Naive thymus-derived CD4-positive, alpha-beta T cell (primary cell): Measurements from ENCODE around the gene PABPN1L. TPM values are rescaled to one million over a fixed set of nuclear protein-coding genes. Genes with fewer than 3 reads are reported as not detected.

ENCODE experiments used
- ATAC-seq: fragments of 150-1000 bp; cut with Tn5 transposase; 2 replicates; pipeline ENCODE4 v1.10.0; 2021; ENCODE audit warnings: mild to moderate bottlenecking, moderate library complexity
- CTCF ChIA-PET: fragments of 350-600 bp; sonication (Branson Sonifier 250); formaldehyde crosslinking; loops from one replicate; lab custom pipeline; 2021; ENCODE audit warnings: antibody characterized with exemption; lab: Charles Lee
- POLR2A ChIA-PET: fragments of 350-600 bp; sonication (Branson Sonifier 250); formaldehyde crosslinking; loops from one replicate; lab custom pipeline; 2021; ENCODE audit warnings: antibody characterized with exemption, inconsistent platforms; lab: Charles Lee
- DNase-seq, 9 donors: peaks; one replicate each; pipeline versions ENCODE4 v3.0.0 to v3.0.0-alpha.2; 2020 to 2022; ENCODE audit warnings: mixed read lengths in 1 of 9
- H3K27ac ChIP-seq: one replicate; pipeline ENCODE4 v1.7.0; 2013; ENCODE audit warnings: mild to moderate bottlenecking, low read depth, low read length, moderate library complexity
- H3K27me3 ChIP-seq, 2 donors: one replicate each; pipeline ENCODE4 v1.7.0; 2013; ENCODE audit warnings: low read length in 2 of 2, mild to moderate bottlenecking in 2 of 2, moderate library complexity in 2 of 2; ENCODE audit not compliant: control insufficient read depth in 2 of 2, insufficient read depth in 2 of 2
- H3K36me3 ChIP-seq, 3 experiments: 1 replicate in 2 of 3; 2 replicates in 1 of 3; pipeline ENCODE4 v1.7.0; 2013; ENCODE audit warnings: low read length in 3 of 3, mild to moderate bottlenecking in 3 of 3, moderate library complexity in 1 of 3; ENCODE audit not compliant: insufficient read depth in 3 of 3, control insufficient read depth in 2 of 3
- H3K4me1 ChIP-seq, 2 donors: one replicate each; pipeline ENCODE4 v1.7.0; 2013; ENCODE audit warnings: low read length in 2 of 2, mild to moderate bottlenecking in 2 of 2, moderate library complexity in 1 of 2; ENCODE audit not compliant: control insufficient read depth in 2 of 2, insufficient read depth in 2 of 2
- H3K4me3 ChIP-seq: 2 replicates; pipeline ENCODE4 v1.7.0; 2013; ENCODE audit warnings: mild to moderate bottlenecking, low read length
- H3K9me3 ChIP-seq, 3 experiments: 1 replicate in 2 of 3; 2 replicates in 1 of 3; pipeline ENCODE4 v1.7.0; 2013; ENCODE audit warnings: low read length in 3 of 3; ENCODE audit not compliant: control insufficient read depth in 2 of 3
- H3K27ac Mint-ChIP-seq, 9 donors: one replicate each; pipeline ENCODE4 v1.8.0; 2020 to 2022; ENCODE audit warnings: mixed read lengths in 9 of 9, mild to moderate bottlenecking in 8 of 9, moderate library complexity in 5 of 9, inconsistent platforms in 2 of 9
- H3K27me3 Mint-ChIP-seq, 5 donors: one replicate each; pipeline ENCODE4 v1.8.0; 2021 to 2022; ENCODE audit warnings: mixed read lengths in 5 of 5, mild to moderate bottlenecking in 1 of 5
- H3K36me3 Mint-ChIP-seq, 5 donors: one replicate each; pipeline ENCODE4 v1.8.0; 2020 to 2022; ENCODE audit warnings: mixed read lengths in 5 of 5, mild to moderate bottlenecking in 3 of 5, inconsistent platforms in 1 of 5
- H3K4me1 Mint-ChIP-seq, 7 donors: one replicate each; pipeline ENCODE4 v1.8.0; 2020 to 2022; ENCODE audit warnings: mixed read lengths in 7 of 7, mild to moderate bottlenecking in 3 of 7, inconsistent platforms in 1 of 7
- H3K4me3 Mint-ChIP-seq, 10 donors: one replicate each; pipeline ENCODE4 v1.8.0; 2020 to 2022; ENCODE audit warnings: mild to moderate bottlenecking in 10 of 10, mixed read lengths in 10 of 10, moderate library complexity in 6 of 10, inconsistent platforms in 2 of 10
- H3K9me3 Mint-ChIP-seq, 11 donors: one replicate each; pipeline ENCODE4 v1.8.0; 2020 to 2022; ENCODE audit warnings: mixed read lengths in 11 of 11, mild to moderate bottlenecking in 4 of 11, inconsistent platforms in 1 of 11, moderate library complexity in 1 of 11
- intact Hi-C, 2 donors: fragments of 100-400 bp; cut with micrococcal nuclease; formaldehyde crosslinking; loops; one replicate each; pipeline ENCODE4 v1.15.1; 2023
- polyA plus RNA-seq, 2 donors: library from polyadenylated mRNA; unstranded; fragments of 300-500 nt; fragmentation: Illumina TruSeq; gene quantifications; one replicate each; pipeline ENCODE4 v1.2.3, GENCODE V29; 2021
- total RNA-seq, 6 experiments: library from RNA in 5 of 6; stranded (reverse) in 5 of 6; gene quantifications; 1 replicate in 5 of 6; 2 replicates in 1 of 6; pipeline ENCODE4 v1.2.3 and lab custom pipeline; 2021 to 2026

PABPN1L gene
- total and polyA plus RNA-seq, 7 experiments from 2014 or later, result not detected

GRCh38 chr16:88856122-88856827, 10.2 kb downstream of the PABPN1L start:
- ATAC-seq (peak; percentile 42), DNase-seq (peak in 7 of 9 donors; percentile 13 to 35 (median 17))
- Histone ChIP-seq H3K27me3 (no peaks in the 10 kb centered on the region), H3K9me3 (no peaks in the 10 kb centered on the region), H3K4me1 (peaks cover 20 to 25% of the 10 kb centered on the region in 2 donors), H3K27ac (peak overlapping the region; percentile 71), H3K4me3 (peak overlapping the region; percentile 98), H3K36me3 (peaks cover 0 to 31% (median 7%) of the 10 kb centered on the region in 3 experiments)
- H3K4me1 Mint-ChIP-seq, result peaks cover 24 to 48% (median 41%) of the 10 kb centered on the region in 7 donors
- peaks cover 0 to 23% (median 3%) of the 10 kb centered on the region in 5 donors for H3K36me3 Mint-ChIP-seq
- intact Hi-C loops, result loop anchor here (2.0 to 10.0 kb wide), 14 partner anchors 53 to 651 kb away; partner anchors contain the start of genes ZC3H18 (in 2 of the 2), CDT1 (in 1 of the 2), MVD (in 1 of the 2) and PIEZO1 (in 1 of the 2)
- H3K9me3 Mint-ChIP-seq, result peaks cover 0 to 3% (median 0%) of the 10 kb centered on the region in 11 donors
- peak overlapping the region; percentile 58 to 100 (median 96) for H3K4me3 Mint-ChIP-seq
- ChIA-PET CTCF (interaction anchor here (1.9 to 2.2 kb wide), 3 partner anchors 44 to 113 kb away, joined by 6 to 15 read pairs (median 9); partner anchors contain the start of gene APRT), POLR2A (interaction anchor here (0.6 to 3.6 kb wide), 19 partner anchors 40 to 906 kb away, joined by 3 to 42 read pairs (median 3); partner anchors contain the start of genes APRT, CTU2, RNF166 and ZC3H18)
- H3K27ac Mint-ChIP-seq, result peak overlapping the region in 8 of 9 donors; percentile 45 to 90 (median 68)
- H3K27me3 Mint-ChIP-seq, result no peaks in the 10 kb centered on the region

GRCh38 chr16:88855736-88856121, 10.7 kb downstream of the PABPN1L start:
- intact Hi-C loops, result loop anchor here (2.0 to 10.0 kb wide), 14 partner anchors 53 to 652 kb away; partner anchors contain the start of genes ZC3H18 (in 2 of the 2), CDT1 (in 1 of the 2), MVD (in 1 of the 2) and PIEZO1 (in 1 of the 2)
- ChIA-PET POLR2A (interaction anchor here (0.6 to 3.6 kb wide), 2 partner anchors 45 to 905 kb away, joined by 3 to 42 read pairs; partner anchors contain the start of gene APRT), CTCF (no interaction called here)
- Mint-ChIP-seq H3K9me3 (peaks cover 0 to 3% (median 0%) of the 10 kb centered on the region in 11 donors), H3K4me3 (peak overlapping the region; percentile 58 to 97 (median 76)), H3K27me3 (no peaks in the 10 kb centered on the region), H3K4me1 (peaks cover 24 to 48% (median 41%) of the 10 kb centered on the region in 7 donors), H3K27ac (peak overlapping the region in 8 of 9 donors; percentile 45 to 90 (median 68)), H3K36me3 (peaks cover 0 to 18% (median 3%) of the 10 kb centered on the region in 5 donors)
- peak in 1 of 9 donors; percentile 8 for DNase-seq
- no peak for ATAC-seq
- Histone ChIP-seq H3K27me3 (no peaks in the 10 kb centered on the region), H3K27ac (peak overlapping the region; percentile 48), H3K4me3 (no peak overlapping the region), H3K4me1 (peaks cover 20 to 25% of the 10 kb centered on the region in 2 donors), H3K9me3 (no peaks in the 10 kb centered on the region), H3K36me3 (peaks cover 0 to 30% (median 7%) of the 10 kb centered on the region in 3 experiments)

- Mint-ChIP-seq H3K4me1 (peaks cover 24 to 48% (median 39%) of the 10 kb centered on the region in 7 donors), H3K4me3 (peak overlapping the region; percentile 58 to 97 (median 72)), H3K9me3 (peaks cover 0 to 3% (median 0%) of the 10 kb centered on the region in 11 donors), H3K27me3 (no peaks in the 10 kb centered on the region), H3K27ac (peak overlapping the region; percentile 36 to 88 (median 70)), H3K36me3 (peaks cover 0 to 16% (median 3%) of the 10 kb centered on the region in 5 donors)
- ATAC-seq (no peak), DNase-seq (no peak)
- intact Hi-C loops, result loop anchor here (5.0 to 10.0 kb wide), 5 partner anchors 87 to 652 kb away; partner anchors contain the start of genes SPG7 (in 1 of the 2) and ZC3H18 (in 1 of the 2)
- CTCF ChIA-PET, result no interaction called here
- peak overlapping the region; percentile 48 for H3K27ac ChIP-seq
- H3K9me3 ChIP-seq, result no peaks in the 10 kb centered on the region
- no peak overlapping the region for H3K4me3 ChIP-seq
- H3K36me3 ChIP-seq, result peaks cover 0 to 30% (median 7%) of the 10 kb centered on the region in 3 experiments
- POLR2A ChIA-PET, result no interaction called here
- H3K27me3 ChIP-seq, result no peaks in the 10 kb centered on the region
- peaks cover 20 to 25% of the 10 kb centered on the region in 2 donors for H3K4me1 ChIP-seq
These were observed 11.3 kb downstream of the PABPN1L start for GRCh38 chr16:88855176-88855575.

- Mint-ChIP-seq H3K27me3 (no peaks in the 10 kb centered on the region), H3K4me3 (peak overlapping the region in 8 of 10 donors; percentile 58 to 97 (median 74)), H3K9me3 (peaks cover 0 to 3% (median 0%) of the 10 kb centered on the region in 11 donors), H3K36me3 (peaks cover 0 to 12% (median 3%) of the 10 kb centered on the region in 5 donors), H3K4me1 (peaks cover 24 to 45% (median 37%) of the 10 kb centered on the region in 7 donors), H3K27ac (peak overlapping the region in 8 of 9 donors; percentile 33 to 88 (median 66))
- CTCF ChIA-PET, result no interaction called here
- H3K4me1 ChIP-seq, result peaks cover 20 to 25% of the 10 kb centered on the region in 2 donors
- peaks cover 0 to 27% (median under 1%) of the 10 kb centered on the region in 3 experiments for H3K36me3 ChIP-seq
- H3K4me3 ChIP-seq, result no peak overlapping the region
- no peak overlapping the region for H3K27ac ChIP-seq
- DNase-seq (peak in 2 of 9 donors; percentile 21 to 31), ATAC-seq (peak; percentile 32)
- no peaks in the 10 kb centered on the region for H3K9me3 ChIP-seq
- POLR2A ChIA-PET, result no interaction called here
- intact Hi-C loops, result loop anchor here (5.0 to 10.0 kb wide), 5 partner anchors 88 to 653 kb away; partner anchors contain the start of genes SPG7 (in 1 of the 2) and ZC3H18 (in 1 of the 2)
- no peaks in the 10 kb centered on the region for H3K27me3 ChIP-seq
These were observed 12.0 kb downstream of the PABPN1L start for GRCh38 chr16:88854306-88855111.

GRCh38 chr16:88853325-88853941, 13.0 kb downstream of the PABPN1L start:
- H3K27ac ChIP-seq, result no peak overlapping the region
- no peaks in the 10 kb centered on the region for H3K27me3 Mint-ChIP-seq
- POLR2A ChIA-PET, result no interaction called here
- DNase-seq (no peak), ATAC-seq (no peak)
- H3K9me3 ChIP-seq, result no peaks in the 10 kb centered on the region
- CTCF ChIA-PET, result no interaction called here
- peaks cover 0 to 20% (median 0%) of the 10 kb centered on the region in 3 experiments for H3K36me3 ChIP-seq
- peaks cover 0 to 6% (median 1%) of the 10 kb centered on the region in 5 donors for H3K36me3 Mint-ChIP-seq
- H3K27me3 ChIP-seq, result no peaks in the 10 kb centered on the region
- no peak overlapping the region for H3K27ac Mint-ChIP-seq
- peaks cover 18 to 22% of the 10 kb centered on the region in 2 donors for H3K4me1 ChIP-seq
- H3K4me1 Mint-ChIP-seq, result peaks cover 20 to 34% (median 31%) of the 10 kb centered on the region in 7 donors
- H3K4me3 ChIP-seq, result no peak overlapping the region
- intact Hi-C loops, result loop anchor here (10.0 kb wide), 2 partner anchors 279 to 391 kb away; partner anchors contain the start of gene ZC3H18 (in 1 of the 2)
- H3K9me3 Mint-ChIP-seq, result peaks cover 0 to 3% (median 0%) of the 10 kb centered on the region in 11 donors
- peak overlapping the region in 1 of 10 donors; percentile 12 for H3K4me3 Mint-ChIP-seq
